Activated CD4-positive, alpha-beta T cell treated with anti-CD3 and anti-CD28 coated beads, Interleukin-2, amount 50 U/mL, for 4 hours (primary cell): Measurements from ENCODE around the gene SUDS3.
A peak's percentile ranks its signal among the peaks of the same experiment; 100 is the strongest.
"Not testable (repeated sequence)": the region's sequence is repeated elsewhere in the genome, so short reads cannot be mapped to it uniquely, and the experiment has no call there.

Experiments
- DNase-seq, 2 experiments: peaks; one replicate each; pipeline ENCODE4 v3.0.0-alpha.2; 2020

SUDS3 gene

GRCh38 chr12:118376089-118377020 is at the start of gene SUDS3:
Gene SUDS3 (plus strand): TSS chr12:118376555. CDS start chr12:118376692, 137 bp downstream.
- peak; percentile 92 to 95 for DNase-seq

GRCh38 chr12:118326991-118327390 is 49.4 kb upstream of the SUDS3 start:
- no peak for DNase-seq

- no peak for DNase-seq
Observed at GRCh38 chr12:118327391-118327790, 49.0 kb upstream of the SUDS3 start.

GRCh38 chr12:118328486-118329330 is 47.6 kb upstream of the SUDS3 start:
- DNase-seq = no peak

GRCh38 chr12:118330421-118331018 is 45.8 kb upstream of the SUDS3 start:
- no peak for DNase-seq

- no peak for DNase-seq
Observed at GRCh38 chr12:118332511-118332910, 43.8 kb upstream of the SUDS3 start.

GRCh38 chr12:118334241-118334640 is 42.1 kb upstream of the SUDS3 start:
- DNase-seq = no peak

GRCh38 chr12:118334939-118335567 is 41.3 kb upstream of the SUDS3 start:
- no peak for DNase-seq

- no peak for DNase-seq
Observed at GRCh38 chr12:118336123-118336522, 40.2 kb upstream of the SUDS3 start.

GRCh38 chr12:118337194-118337838 is 39.0 kb upstream of the SUDS3 start:
- no peak for DNase-seq

GRCh38 chr12:118342090-118342489 is 34.3 kb upstream of the SUDS3 start:
- no peak for DNase-seq

GRCh38 chr12:118344829-118345228 is 31.5 kb upstream of the SUDS3 start:
- DNase-seq = no peak

- no peak for DNase-seq
Observed at GRCh38 chr12:118345355-118345754, 31.0 kb upstream of the SUDS3 start.

- no peak for DNase-seq
Observed at GRCh38 chr12:118346895-118347294, 29.5 kb upstream of the SUDS3 start.

GRCh38 chr12:118347916-118348315 is 28.4 kb upstream of the SUDS3 start:
- DNase-seq = no peak

GRCh38 chr12:118350908-118351559 is 25.3 kb upstream of the SUDS3 start:
- DNase-seq = no peak

GRCh38 chr12:118353721-118354120 is 22.6 kb upstream of the SUDS3 start:
- no peak for DNase-seq

GRCh38 chr12:118354503-118354902 is 21.9 kb upstream of the SUDS3 start:
- DNase-seq = not testable (repeated sequence)

GRCh38 chr12:118354903-118355302 is 21.5 kb upstream of the SUDS3 start:
- no peak for DNase-seq

GRCh38 chr12:118355843-118356242 is 20.5 kb upstream of the SUDS3 start:
- no peak for DNase-seq

- DNase-seq = no peak
Observed at GRCh38 chr12:118356809-118357256, 19.5 kb upstream of the SUDS3 start.
